ENCODE data around the gene BICC1.

- TF ChIP-seq POLR2A (IDR thresholded peaks at IDR 0.05; ENCODE audit: extremely low read depth, insufficient read length) (no peak), CTCF (IDR thresholded peaks at IDR 0.05; ENCODE audit: low read depth, low read length) (no peak), MAX (IDR thresholded peaks at IDR 0.05; ENCODE audit: low read depth, low read length) (no peak), MYC (IDR thresholded peaks at IDR 0.05; ENCODE audit: low read depth, low read length) (no peak)
Measured at GRCh38 chr10:58590924-58591323, 78.3 kb downstream of the BICC1 start.
